Stimulated activated naive CD8-positive, alpha-beta T cell treated with anti-CD3 and anti-CD28 coated beads, Interleukin-15, amount 100 ng/mL, for 72 hours (primary cell): ENCODE data around the gene JAK1.
A peak's percentile ranks its signal among the peaks of the same experiment; 100 is the strongest.

Source experiments
- ATAC-seq: fragments of 150-1000 bp; cut with Tn5 transposase; 2 replicates; pipeline ENCODE4 v1.10.0; 2021; ENCODE audit warnings: mild to moderate bottlenecking, moderate library complexity
- DNase-seq, 2 donors: peaks; one replicate each; pipeline ENCODE4 v3.0.0; 2021 to 2022
- H3K27ac Mint-ChIP-seq, 2 donors: one replicate each; pipeline ENCODE4 v1.8.0; 2022; ENCODE audit warnings: mild to moderate bottlenecking in 2 of 2, mixed read lengths in 2 of 2, moderate library complexity in 2 of 2
- H3K27me3 Mint-ChIP-seq: one replicate; pipeline ENCODE4 v1.8.0; 2022; ENCODE audit warnings: mixed read lengths
- H3K4me1 Mint-ChIP-seq: one replicate; pipeline ENCODE4 v1.8.0; 2022; ENCODE audit warnings: mild to moderate bottlenecking, mixed read lengths
- H3K4me3 Mint-ChIP-seq, 2 donors: one replicate each; pipeline ENCODE4 v1.8.0; 2022; ENCODE audit warnings: mild to moderate bottlenecking in 2 of 2, mixed read lengths in 2 of 2, moderate library complexity in 1 of 2
- H3K9me3 Mint-ChIP-seq, 2 donors: one replicate each; pipeline ENCODE4 v1.8.0; 2022; ENCODE audit warnings: mixed read lengths in 2 of 2

Gene JAK1

DNA sequence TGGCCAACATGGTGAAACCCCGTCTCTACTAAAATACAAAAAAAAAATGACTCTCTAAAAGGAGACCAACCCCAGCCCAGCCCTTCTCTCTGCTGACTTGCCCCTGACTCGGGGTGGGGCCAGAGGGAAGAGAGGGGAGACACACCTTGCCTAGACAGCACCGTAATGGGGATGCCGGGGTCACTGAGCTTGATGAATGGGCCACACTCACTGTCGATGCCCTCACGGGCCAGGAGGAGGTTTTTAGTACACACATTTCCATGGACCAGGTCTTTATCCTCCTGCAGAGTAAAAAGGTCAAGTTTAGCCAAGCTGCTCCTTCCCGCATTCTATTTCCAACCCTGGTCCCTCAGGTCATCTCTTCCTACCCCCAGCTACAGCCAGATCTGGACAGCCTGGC lies 121.7 kb downstream of the JAK1 start:
- no peak for DNase-seq
- Mint-ChIP-seq H3K27me3 (no peaks in the 10 kb centered on the region), H3K4me3 (no peak overlapping the region), H3K4me1 (no peaks in the 10 kb centered on the region), H3K9me3 (no peaks in the 10 kb centered on the region), H3K27ac (peak overlapping the region; percentile 54 to 78)
- ATAC-seq: no peak

DNA sequence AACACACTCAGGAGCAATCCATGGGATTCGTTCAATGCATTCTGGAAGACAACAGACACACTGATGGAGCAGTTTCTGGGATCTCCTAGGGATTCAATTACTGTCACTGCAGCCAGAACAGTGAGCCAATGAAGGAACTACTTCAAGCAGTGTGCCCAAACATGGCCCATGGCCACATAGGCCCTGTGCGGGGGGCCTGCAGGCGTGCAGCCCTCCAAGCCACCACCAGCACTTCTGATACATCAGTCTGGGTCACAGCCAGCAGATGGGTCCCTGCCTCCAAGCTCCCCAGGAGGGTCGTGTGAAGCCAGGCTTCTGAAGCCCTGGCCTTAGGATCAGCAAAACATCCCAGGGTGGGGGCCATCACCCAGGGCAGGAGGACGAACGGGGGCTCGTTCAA lies 122.2 kb downstream of the JAK1 start:
- no peak for ATAC-seq
- Mint-ChIP-seq H3K4me1 (no peaks in the 10 kb centered on the region), H3K27ac (no peak overlapping the region), H3K9me3 (no peaks in the 10 kb centered on the region), H3K27me3 (no peaks in the 10 kb centered on the region), H3K4me3 (no peak overlapping the region)
- no peak for DNase-seq

DNA sequence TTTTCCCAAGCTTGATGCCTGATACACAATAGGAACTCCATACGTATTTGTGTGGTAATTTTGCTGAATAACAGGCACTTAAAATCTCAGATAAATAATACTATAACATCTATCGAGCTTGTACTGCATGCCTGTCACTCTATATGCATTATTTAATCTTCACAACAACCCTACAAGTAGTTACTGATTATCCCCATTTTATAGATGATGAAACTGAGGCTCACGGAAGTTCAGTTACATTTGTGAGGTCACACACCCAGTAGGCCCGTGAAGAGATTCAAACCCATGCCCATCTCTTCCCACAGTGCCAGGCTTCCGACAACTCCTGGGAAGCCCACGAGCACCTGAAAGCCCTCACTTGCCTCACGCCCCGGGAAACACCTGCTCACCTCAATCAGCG lies 122.7 kb downstream of the JAK1 start:
- no peak for ATAC-seq
- Mint-ChIP-seq H3K4me3 (no peak overlapping the region), H3K27ac (no peak overlapping the region), H3K4me1 (no peaks in the 10 kb centered on the region), H3K9me3 (no peaks in the 10 kb centered on the region), H3K27me3 (no peaks in the 10 kb centered on the region)
- no peak for DNase-seq

DNA sequence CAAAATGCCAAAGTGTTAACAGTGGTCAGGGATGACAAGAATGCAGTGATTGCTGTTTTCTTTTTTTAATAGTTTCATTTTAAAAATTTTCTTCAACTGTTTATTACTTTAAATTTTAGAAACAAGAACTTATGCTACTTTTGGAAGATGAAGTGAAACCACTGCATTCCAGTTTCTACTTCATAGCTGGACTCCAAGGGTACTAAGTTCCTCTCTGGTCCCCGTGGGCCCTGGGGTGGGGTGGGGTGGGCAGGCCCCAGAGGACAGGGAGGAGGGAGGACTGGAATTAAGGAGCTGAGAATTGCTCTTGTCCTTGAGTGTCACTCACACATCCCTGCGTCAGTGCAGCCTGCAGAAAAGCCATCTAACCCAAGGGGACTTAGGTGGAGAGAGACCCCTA lies 124.1 kb downstream of the JAK1 start:
- ATAC-seq (no peak), DNase-seq (no peak)
- no peak overlapping the region for H3K4me3 Mint-ChIP-seq
- no peaks in the 10 kb centered on the region for H3K4me1 Mint-ChIP-seq
- H3K9me3 Mint-ChIP-seq: no peaks in the 10 kb centered on the region
- no peaks in the 10 kb centered on the region for H3K27me3 Mint-ChIP-seq
- no peak overlapping the region for H3K27ac Mint-ChIP-seq

DNA sequence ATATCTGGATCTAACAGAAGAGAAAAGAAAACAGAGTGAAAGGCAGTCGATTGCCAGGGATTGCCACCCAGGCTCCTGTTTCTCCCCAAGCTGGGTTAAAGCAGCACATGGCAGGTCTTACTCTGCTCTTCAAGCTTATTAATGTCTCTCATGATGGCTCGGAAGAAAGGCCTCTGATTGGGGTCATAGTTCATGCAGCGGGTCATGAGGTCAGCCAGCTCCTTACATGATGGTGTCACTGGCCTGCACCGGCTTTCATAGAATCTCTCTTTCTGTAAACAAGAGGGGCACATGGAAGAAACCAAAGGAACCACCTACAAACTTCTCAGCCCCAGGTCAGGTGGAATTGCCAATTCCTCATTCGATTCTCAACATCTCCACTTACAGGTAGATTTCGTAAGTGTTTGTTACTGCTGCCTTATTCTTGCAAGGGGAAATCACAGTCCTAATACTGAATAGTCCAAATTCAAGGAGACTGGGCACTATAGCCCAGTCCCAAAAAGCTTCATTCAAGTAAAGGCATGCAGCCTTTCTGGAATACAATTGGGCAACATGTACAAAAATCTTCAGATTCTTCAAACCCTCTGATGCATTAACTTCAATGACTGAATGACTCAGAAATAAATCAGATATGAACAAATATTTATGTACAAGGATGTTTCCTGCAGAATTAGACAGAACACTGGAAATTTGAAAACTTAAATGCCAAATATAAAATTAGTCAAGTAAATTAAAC lies 124.9 kb downstream of the JAK1 start:
- H3K9me3 Mint-ChIP-seq: no peaks in the 10 kb centered on the region
- H3K4me1 Mint-ChIP-seq: no peaks in the 10 kb centered on the region
- no peak for DNase-seq
- no peak overlapping the region for H3K4me3 Mint-ChIP-seq
- no peak for ATAC-seq
- no peaks in the 10 kb centered on the region for H3K27me3 Mint-ChIP-seq
- no peak overlapping the region for H3K27ac Mint-ChIP-seq

DNA sequence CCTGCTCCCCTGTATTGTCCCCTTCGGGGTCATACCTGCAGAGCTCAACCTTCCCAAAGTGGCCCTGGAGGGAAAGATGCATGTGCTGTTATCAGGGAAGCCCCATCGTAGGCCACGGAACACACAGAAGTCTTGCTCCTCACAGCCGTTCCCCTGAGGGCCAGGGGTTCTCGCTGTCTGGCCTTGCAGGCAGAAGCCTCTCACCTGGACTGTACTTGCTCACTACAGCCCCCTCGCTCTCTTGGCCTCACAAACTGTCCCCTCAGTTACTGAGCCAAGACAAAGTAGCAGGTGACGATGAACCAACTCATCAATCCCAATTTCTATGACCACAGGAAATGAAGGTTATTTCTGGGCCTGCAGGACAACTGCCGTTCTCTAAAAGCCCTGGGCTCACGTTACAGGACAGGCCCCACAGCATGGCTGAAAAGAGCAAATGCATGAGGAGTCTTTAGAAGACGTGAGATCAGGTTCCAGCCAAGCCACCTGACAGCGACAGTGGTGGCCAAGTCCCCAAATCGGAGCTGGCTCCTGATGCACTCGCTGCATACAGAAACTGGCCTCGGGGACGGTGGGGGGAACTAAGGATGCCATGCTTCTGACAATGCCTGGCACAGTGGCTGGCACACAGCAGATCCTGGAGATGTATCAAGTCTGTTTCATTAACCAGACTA lies 126.5 kb downstream of the JAK1 start:
- ATAC-seq (no peak), DNase-seq (no peak)
- H3K4me1 Mint-ChIP-seq: no peaks in the 10 kb centered on the region
- no peak overlapping the region for H3K4me3 Mint-ChIP-seq
- no peaks in the 10 kb centered on the region for H3K9me3 Mint-ChIP-seq
- H3K27me3 Mint-ChIP-seq: no peaks in the 10 kb centered on the region
- H3K27ac Mint-ChIP-seq: no peak overlapping the region

DNA sequence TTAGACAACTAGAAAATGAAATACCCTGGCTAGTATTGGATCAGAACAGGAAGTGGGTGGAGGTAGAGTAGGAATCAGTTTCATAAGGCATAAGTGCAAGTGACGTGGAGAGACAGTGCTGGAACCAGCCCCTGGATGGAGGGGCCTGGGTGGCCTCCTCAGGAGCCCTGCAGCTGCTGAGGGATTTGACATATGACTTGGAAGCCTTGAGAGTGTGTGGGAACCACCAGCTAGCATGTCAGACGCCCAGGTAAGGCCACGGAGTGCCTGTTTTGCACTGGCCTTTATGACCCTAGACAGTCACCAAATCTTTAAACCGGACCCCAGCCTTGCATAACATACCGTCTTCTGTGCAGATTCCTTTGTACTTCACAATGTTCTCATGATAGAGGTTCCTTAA lies 127.1 kb downstream of the JAK1 start:
- DNase-seq (no peak), ATAC-seq (no peak)
- Mint-ChIP-seq H3K4me3 (no peak overlapping the region), H3K27me3 (no peaks in the 10 kb centered on the region), H3K4me1 (no peaks in the 10 kb centered on the region), H3K27ac (no peak overlapping the region), H3K9me3 (no peaks in the 10 kb centered on the region)

DNA sequence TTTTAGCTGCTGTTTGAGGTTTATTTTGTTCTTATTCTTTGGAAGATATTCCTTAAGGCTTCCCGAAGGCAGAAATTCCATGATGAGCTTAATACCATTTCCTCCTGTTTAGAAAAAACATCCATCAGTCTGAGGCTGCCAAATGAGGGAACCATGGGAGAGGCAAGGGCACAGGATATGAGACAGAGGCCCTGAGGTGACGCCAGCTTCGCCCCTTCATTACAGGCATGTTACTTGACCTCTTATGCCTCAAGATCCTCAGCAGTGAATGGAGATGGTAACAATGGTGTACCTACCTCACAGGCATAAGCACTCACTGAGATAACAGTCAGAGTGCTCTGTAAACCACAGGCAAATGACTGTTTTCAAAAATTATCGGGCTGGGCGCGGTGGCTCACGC lies 127.9 kb downstream of the JAK1 start:
- H3K27ac Mint-ChIP-seq: peak overlapping the region in 1 of 2 donors; percentile 61
- ATAC-seq (no peak), DNase-seq (no peak)
- no peaks in the 10 kb centered on the region for H3K27me3 Mint-ChIP-seq
- no peaks in the 10 kb centered on the region for H3K9me3 Mint-ChIP-seq
- H3K4me3 Mint-ChIP-seq: no peak overlapping the region
- H3K4me1 Mint-ChIP-seq: no peaks in the 10 kb centered on the region

DNA sequence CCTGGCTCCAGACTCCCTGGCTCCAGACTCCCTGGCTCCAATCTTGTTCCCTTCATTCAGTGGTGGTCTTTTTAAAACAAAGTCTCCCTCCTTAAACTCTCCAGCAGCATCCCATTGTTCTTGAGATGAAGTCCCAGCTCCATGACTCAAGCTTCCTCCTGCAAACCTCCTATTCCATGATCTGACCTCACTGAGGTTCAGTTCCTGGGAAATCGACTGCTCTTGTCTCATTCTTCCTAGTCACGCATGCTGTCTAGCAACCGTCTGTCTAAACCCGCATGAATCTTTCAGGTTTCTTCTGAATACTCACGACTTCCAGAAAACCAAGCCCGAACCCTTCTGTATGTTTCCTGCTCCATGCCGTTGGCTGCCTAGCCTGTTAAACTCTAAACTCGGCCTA lies 129.5 kb downstream of the JAK1 start:
- Mint-ChIP-seq H3K9me3 (no peaks in the 10 kb centered on the region), H3K27me3 (no peaks in the 10 kb centered on the region), H3K4me3 (no peak overlapping the region), H3K4me1 (no peaks in the 10 kb centered on the region), H3K27ac (no peak overlapping the region)
- ATAC-seq (no peak), DNase-seq (no peak)

DNA sequence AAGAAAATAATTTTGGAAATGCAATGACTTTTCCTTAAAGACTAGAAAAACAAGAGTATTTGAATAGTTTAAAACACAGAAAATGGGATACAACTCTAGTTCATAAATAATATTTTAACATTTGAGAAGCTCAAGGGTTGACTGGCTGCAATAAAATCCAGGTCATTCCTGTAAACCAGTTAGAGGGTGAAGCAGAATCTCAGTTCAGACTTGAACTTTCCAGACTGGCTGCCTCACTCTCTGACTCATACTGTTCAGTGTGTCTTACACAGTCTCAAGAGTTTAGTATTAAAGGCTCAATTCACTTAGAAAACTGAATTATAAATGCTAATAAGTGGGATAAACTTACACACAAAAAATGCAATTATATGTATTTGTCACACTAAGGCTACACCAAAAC lies 131.6 kb downstream of the JAK1 start:
- no peaks in the 10 kb centered on the region for H3K9me3 Mint-ChIP-seq
- H3K27ac Mint-ChIP-seq: peak overlapping the region in 1 of 2 donors; percentile 13
- H3K4me3 Mint-ChIP-seq: no peak overlapping the region
- DNase-seq (no peak), ATAC-seq (no peak)
- H3K4me1 Mint-ChIP-seq: peaks cover 8% of the 10 kb centered on the region
- no peaks in the 10 kb centered on the region for H3K27me3 Mint-ChIP-seq

DNA sequence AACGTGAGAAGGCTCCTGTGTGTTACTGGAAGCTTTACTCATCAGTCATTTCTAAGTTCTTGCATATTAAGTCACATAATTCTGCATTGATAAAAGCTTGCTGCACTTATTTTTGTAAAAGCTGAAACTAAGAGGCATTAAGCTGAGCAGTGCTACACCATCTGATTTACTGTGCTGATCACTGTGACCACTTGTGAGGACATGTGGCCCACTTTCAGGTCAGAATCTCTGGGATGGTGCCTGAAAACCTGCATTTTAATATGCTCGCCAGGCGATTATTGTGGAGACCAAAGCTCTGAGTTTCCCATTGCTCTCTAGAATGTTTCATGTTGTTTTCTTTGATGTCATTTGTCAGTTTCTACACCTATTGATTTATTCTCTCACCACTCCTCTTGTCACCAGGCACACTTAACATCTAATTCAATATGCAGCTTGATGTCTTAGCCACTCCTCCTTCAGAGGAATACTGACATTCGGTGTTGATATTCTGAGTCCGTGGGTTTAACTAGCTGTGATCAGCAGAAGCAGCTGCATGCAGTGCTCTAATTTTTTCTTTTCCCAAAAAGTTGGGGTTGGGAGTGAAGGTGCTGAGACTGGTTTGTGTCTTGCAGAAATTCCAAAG lies 136.2 kb downstream of the JAK1 start:
- DNase-seq: no peak
- Mint-ChIP-seq H3K27ac (peak overlapping the region in 1 of 2 donors; percentile 3), H3K9me3 (no peaks in the 10 kb centered on the region), H3K27me3 (no peaks in the 10 kb centered on the region), H3K4me3 (no peak overlapping the region), H3K4me1 (peaks cover 46% of the 10 kb centered on the region)
- ATAC-seq: no peak

DNA sequence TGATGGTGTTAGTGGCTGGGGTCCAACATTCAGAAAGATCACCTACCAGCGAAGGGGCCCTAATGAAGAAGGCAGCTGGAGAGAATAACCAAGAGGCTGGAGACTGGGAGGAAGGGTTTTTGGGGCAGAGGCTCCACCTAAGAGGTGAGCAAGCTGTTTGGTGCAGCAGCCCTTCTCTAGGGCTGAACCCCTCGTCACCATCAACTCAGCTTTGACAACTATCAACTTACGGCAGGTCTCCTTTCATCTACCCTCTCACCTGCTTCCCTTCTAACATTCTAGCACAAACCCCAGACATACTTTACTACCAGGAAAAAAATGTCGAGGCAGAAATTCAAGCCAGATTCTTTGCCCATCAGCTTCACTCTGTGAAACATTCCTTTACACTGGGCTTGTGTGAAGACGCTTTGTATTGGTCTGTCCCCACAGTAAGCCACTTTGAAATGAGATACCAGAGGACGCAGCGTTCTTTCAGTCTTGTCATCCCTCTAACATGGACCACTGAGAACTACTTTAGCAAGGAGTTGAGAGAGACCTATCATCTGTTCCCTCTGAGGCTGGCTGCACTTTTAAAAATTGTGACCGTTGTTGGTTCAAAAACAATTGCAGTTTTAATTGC lies 136.8 kb downstream of the JAK1 start:
- Mint-ChIP-seq H3K27ac (peak overlapping the region; percentile 2 to 15), H3K9me3 (no peaks in the 10 kb centered on the region), H3K4me1 (peaks cover 47% of the 10 kb centered on the region), H3K27me3 (no peaks in the 10 kb centered on the region), H3K4me3 (no peak overlapping the region)
- peak; percentile 16 for ATAC-seq
- DNase-seq: no peak

DNA sequence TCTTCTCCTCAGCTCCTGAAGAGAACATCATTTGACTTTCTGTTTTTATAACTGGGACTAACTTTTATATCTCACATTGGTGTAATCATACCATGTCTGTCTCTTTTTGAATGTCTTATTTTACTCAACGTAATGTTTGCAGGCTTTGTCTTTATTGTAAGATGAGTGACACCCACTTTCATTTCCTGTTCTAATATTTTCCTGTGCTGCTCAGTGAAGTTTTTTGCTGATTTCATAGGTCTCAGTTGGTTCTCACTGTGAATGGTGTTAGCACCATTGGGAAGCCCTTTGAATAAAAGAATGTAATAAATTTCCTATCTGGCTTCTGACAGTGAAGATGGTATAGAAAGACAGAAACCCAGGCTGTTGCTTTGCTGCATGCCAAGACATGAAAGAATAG lies 137.5 kb downstream of the JAK1 start:
- H3K9me3 Mint-ChIP-seq: no peaks in the 10 kb centered on the region
- DNase-seq: no peak

DNA sequence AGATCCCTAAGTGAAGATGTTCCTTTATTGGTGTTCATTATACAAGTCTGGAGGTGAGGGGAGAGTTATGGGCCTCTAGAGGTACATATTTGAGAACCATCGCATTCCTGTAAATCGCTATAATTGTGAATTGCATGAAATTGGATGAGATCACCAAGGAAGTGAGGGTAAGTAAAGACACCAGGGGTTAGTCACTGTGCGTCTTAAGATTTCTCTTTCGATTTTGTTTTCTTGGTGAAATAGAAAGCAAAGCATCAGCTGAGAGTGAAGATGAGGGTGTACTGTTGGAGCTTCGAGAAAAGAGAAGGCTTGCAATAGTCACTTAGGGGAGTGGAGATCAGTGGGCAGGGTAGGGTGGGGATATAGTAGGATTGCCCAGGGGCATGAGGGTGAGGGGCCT lies 139.4 kb downstream of the JAK1 start:
- peak overlapping the region; percentile 0 to 83 for H3K27ac Mint-ChIP-seq
- peak overlapping the region; percentile 0 to 31 for H3K4me3 Mint-ChIP-seq
- ATAC-seq (peak; percentile 86), DNase-seq (no peak)
- no peaks in the 10 kb centered on the region for H3K27me3 Mint-ChIP-seq
- peaks cover 54% of the 10 kb centered on the region for H3K4me1 Mint-ChIP-seq
- H3K9me3 Mint-ChIP-seq: no peaks in the 10 kb centered on the region

More for the DNA sequence above, 137.5 kb downstream of the JAK1 start:
- Mint-ChIP-seq H3K4me1 (peaks cover 54% of the 10 kb centered on the region), H3K27ac (peak overlapping the region; percentile 15 to 74), H3K27me3 (no peaks in the 10 kb centered on the region), H3K4me3 (peak overlapping the region; percentile 28 to 39)
- ATAC-seq: peak; percentile 58

DNA sequence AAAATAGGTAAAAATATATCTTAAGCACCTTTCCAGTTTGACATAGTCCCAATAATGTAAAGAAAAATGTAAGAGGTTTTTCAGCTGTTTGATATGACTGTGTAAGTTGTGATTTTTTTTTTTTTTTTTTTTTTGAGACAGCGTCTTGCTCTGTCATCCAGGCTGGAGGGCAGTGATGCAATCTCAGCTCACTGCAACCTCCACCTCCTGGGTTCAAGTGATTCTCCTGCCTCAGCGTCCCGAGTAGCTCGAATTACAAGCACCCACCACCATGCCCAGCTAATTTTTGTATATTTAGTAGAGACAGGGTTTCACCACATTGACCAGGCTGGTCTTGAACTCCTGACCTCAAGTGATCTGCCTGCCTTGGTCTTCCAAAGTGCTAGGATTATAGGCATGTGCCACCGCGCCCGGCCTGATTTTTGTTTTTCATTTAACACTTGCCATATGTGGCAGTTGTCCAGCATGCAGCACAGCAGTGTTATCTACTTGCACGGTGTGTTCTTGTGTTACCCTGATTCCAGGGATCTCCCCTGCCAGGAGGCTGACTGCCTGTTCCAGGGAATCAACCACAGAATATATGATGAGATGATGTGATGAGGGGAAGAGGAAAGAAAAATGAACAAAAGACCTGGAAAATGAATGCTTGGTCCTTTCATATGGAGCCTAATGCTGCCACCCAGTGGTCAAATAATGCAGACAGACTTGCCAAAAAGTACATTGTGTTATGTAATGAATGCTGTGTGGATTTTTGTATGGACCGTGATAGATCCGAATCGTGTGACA lies 142.5 kb downstream of the JAK1 start:
- peak overlapping the region in 1 of 2 donors; percentile 54 for H3K27ac Mint-ChIP-seq
- H3K27me3 Mint-ChIP-seq: no peaks in the 10 kb centered on the region
- DNase-seq: peak; percentile 40 to 50
- H3K9me3 Mint-ChIP-seq: no peaks in the 10 kb centered on the region
- H3K4me3 Mint-ChIP-seq: no peak overlapping the region
- H3K4me1 Mint-ChIP-seq: peaks cover 38% of the 10 kb centered on the region
- peak; percentile 52 for ATAC-seq
